ENCODE data around the gene EHBP1. TPM values are rescaled to one million over a fixed set of nuclear protein-coding genes. Genes with fewer than 3 reads are reported as not detected.

The EHBP1 gene
- polyA plus RNA-seq, 3 donors: 4.2 to 6.1 (median 6.0) TPM

- Histone ChIP-seq H4K20me1 (ENCODE audit: insufficient read depth, low read length) (no peaks in the 10 kb centered on the region), H3K36me3 (replicated peaks in 1 of 2; ENCODE audit: control insufficient read depth in 1 of 2, insufficient read depth in 2 of 2, low read length in 2 of 2) (no peaks in the 10 kb centered on the region), H3K79me2 (ENCODE audit: insufficient read depth, low read length) (peaks cover 5% of the 10 kb centered on the region), H3K9me3 (replicated peaks in 1 of 2; ENCODE audit: control insufficient read depth in 1 of 2, insufficient read depth in 1 of 2, low read length in 2 of 2) (no peaks in the 10 kb centered on the region), H3K4me2 (replicated peaks; ENCODE audit: extremely low read depth, low read length, poor library complexity, severe bottlenecking) (no peak overlapping the region), H3K4me3 (replicated peaks in 1 of 3; ENCODE audit: low read depth in 2 of 3, low read length in 3 of 3) (no peak overlapping the region), H3K27ac (ENCODE audit: low read depth in 1 of 2, low read length in 2 of 2) (no peak overlapping the region), H2AFZ (ENCODE audit: insufficient read depth, low read depth, low read length, poor library complexity, severe bottlenecking) (no peak overlapping the region), H3K4me1 (ENCODE audit: control insufficient read depth in 1 of 2, insufficient read depth in 2 of 2, low read length in 2 of 2) (no peaks in the 10 kb centered on the region), H3K27me3 (ENCODE audit: control insufficient read depth in 2 of 2, insufficient read depth in 2 of 2, low read length in 2 of 2) (no peaks in the 10 kb centered on the region), H3K9ac (ENCODE audit: insufficient read depth, low read length, poor library complexity, severe bottlenecking) (no peak overlapping the region)
- no peak overlapping the region for H3K4me3 Mint-ChIP-seq
- intact Hi-C loops (cut with micrococcal nuclease): no loop called here
- TF ChIP-seq CTCF (IDR thresholded peaks at IDR 0.05): no peak
- H3K27me3 Mint-ChIP-seq (ENCODE audit: low read depth in 3 of 3): no peaks in the 10 kb centered on the region
- H3K9me3 Mint-ChIP-seq: peaks cover 2 to 18% (median 6%) of the 10 kb centered on the region in 7 donors
- no peak for DNase-seq
- peaks cover 10 to 25% of the 10 kb centered on the region in 2 donors for H3K36me3 Mint-ChIP-seq
- 80% methylated on average over 1 of the region's 1 CpG for WGBS (ENCODE audit: insufficient coverage)
- no peaks in the 10 kb centered on the region for H3K4me1 Mint-ChIP-seq
- no peak overlapping the region for H3K27ac Mint-ChIP-seq
Measured at GRCh38 chr2:62723253-62723652, 17.7 kb downstream of the EHBP1 start.

- H3K27ac Mint-ChIP-seq: no peak overlapping the region
- no peak overlapping the region for H3K4me3 Mint-ChIP-seq
- peaks cover 2 to 16% (median 6%) of the 10 kb centered on the region in 7 donors for H3K9me3 Mint-ChIP-seq
- no CpG with 5 or more reads among the region's 2 CpGs for WGBS (ENCODE audit: insufficient coverage)
- H3K27me3 Mint-ChIP-seq (ENCODE audit: low read depth in 3 of 3): no peaks in the 10 kb centered on the region
- peaks cover 10 to 21% of the 10 kb centered on the region in 2 donors for H3K36me3 Mint-ChIP-seq
- Histone ChIP-seq H3K27me3 (ENCODE audit: control insufficient read depth in 2 of 2, insufficient read depth in 2 of 2, low read length in 2 of 2) (no peaks in the 10 kb centered on the region), H3K27ac (ENCODE audit: low read depth in 1 of 2, low read length in 2 of 2) (no peak overlapping the region), H2AFZ (ENCODE audit: insufficient read depth, low read depth, low read length, poor library complexity, severe bottlenecking) (no peak overlapping the region), H3K79me2 (ENCODE audit: insufficient read depth, low read length) (peaks cover 5% of the 10 kb centered on the region), H3K4me2 (replicated peaks; ENCODE audit: extremely low read depth, low read length, poor library complexity, severe bottlenecking) (no peak overlapping the region), H3K9ac (ENCODE audit: insufficient read depth, low read length, poor library complexity, severe bottlenecking) (no peak overlapping the region), H3K36me3 (replicated peaks in 1 of 2; ENCODE audit: control insufficient read depth in 1 of 2, insufficient read depth in 2 of 2, low read length in 2 of 2) (no peaks in the 10 kb centered on the region), H3K4me1 (ENCODE audit: control insufficient read depth in 1 of 2, insufficient read depth in 2 of 2, low read length in 2 of 2) (no peaks in the 10 kb centered on the region), H4K20me1 (ENCODE audit: insufficient read depth, low read length) (no peaks in the 10 kb centered on the region), H3K9me3 (replicated peaks in 1 of 2; ENCODE audit: control insufficient read depth in 1 of 2, insufficient read depth in 1 of 2, low read length in 2 of 2) (no peaks in the 10 kb centered on the region), H3K4me3 (replicated peaks in 1 of 3; ENCODE audit: low read depth in 2 of 3, low read length in 3 of 3) (no peak overlapping the region)
- intact Hi-C loops (cut with micrococcal nuclease): no loop called here
- TF ChIP-seq CTCF (IDR thresholded peaks at IDR 0.05): no peak
- DNase-seq: no peak
- H3K4me1 Mint-ChIP-seq: no peaks in the 10 kb centered on the region
Measured at GRCh38 chr2:62724106-62724505, 18.6 kb downstream of the EHBP1 start.

All from CD14-positive monocyte (primary cell).